WTC11 (cell line): ENCODE results near the gene ATG14. TPM values are rescaled to one million over a fixed set of nuclear protein-coding genes. Genes with fewer than 3 reads are reported as not detected.
"Not testable (repeated sequence)": the region's sequence is repeated elsewhere in the genome, so short reads cannot be mapped to it uniquely, and the experiment has no call there.

Experiments
- ATAC-seq: fragments of 200-7000 bp; cut with Tn5 transposase; 2 replicates; pipeline ENCODE4 v1.10.0; 2021; ENCODE audit warnings: mild to moderate bottlenecking, moderate library complexity
- CTCF ChIA-PET: fragments of 300-600 bp; sonication (Branson Sonifier 250); formaldehyde crosslinking; loops from one replicate; lab custom pipeline; 2021; ENCODE audit warnings: antibody characterized with exemption; lab: Charles Lee
- POLR2A ChIA-PET: fragments of 350-600 bp; sonication (Branson Sonifier 250); formaldehyde crosslinking; loops from one replicate; lab custom pipeline; 2021; ENCODE audit warnings: antibody characterized with exemption; lab: Charles Lee
- DNase-seq: peaks from one replicate; pipeline ENCODE4 v3.0.0; 2021; ENCODE audit warnings: low spot score
- H3K27ac Mint-ChIP-seq: 2 replicates; pipeline ENCODE4 v1.8.0; 2021; ENCODE audit warnings: mixed read lengths
- H3K27me3 Mint-ChIP-seq: 2 replicates; pipeline ENCODE4 v1.8.0; 2021; ENCODE audit warnings: low read depth, mild to moderate bottlenecking, moderate library complexity, mixed read lengths
- H3K36me3 Mint-ChIP-seq: 2 replicates; pipeline ENCODE4 v1.8.0; 2021; ENCODE audit warnings: mixed read lengths
- H3K4me1 Mint-ChIP-seq: 2 replicates; pipeline ENCODE4 v1.8.0; 2022; ENCODE audit warnings: mixed read lengths
- H3K4me3 Mint-ChIP-seq: 2 replicates; pipeline ENCODE4 v1.8.0; 2021; ENCODE audit warnings: mild to moderate bottlenecking, moderate library complexity, mixed read lengths
- H3K9me3 Mint-ChIP-seq: 2 replicates; pipeline ENCODE4 v1.8.0; 2021; ENCODE audit warnings: mixed read lengths
- EMX1 ChIP-seq: fragments of 250-450 bp; sonication (Bioruptor Pico); IDR thresholded peaks from 2 replicates; pipeline ENCODE4 v1.8.0; 2021; ENCODE audit warnings: mild to moderate bottlenecking
- ESRRA ChIP-seq: sonication (generic); formaldehyde crosslinking; IDR thresholded peaks from 2 replicates; pipeline ENCODE4 v1.8.1; 2022; ENCODE audit warnings: mild to moderate bottlenecking, missing genetic modification reagents, borderline replicate concordance
- FOXJ3 ChIP-seq: sonication (generic); formaldehyde crosslinking; IDR thresholded peaks from 2 replicates; pipeline ENCODE4 v1.9.0; 2021; ENCODE audit warnings: missing genetic modification reagents, mild to moderate bottlenecking, borderline replicate concordance
- FOXK1 ChIP-seq: sonication (generic); formaldehyde crosslinking; IDR thresholded peaks from 2 replicates; pipeline ENCODE4 v1.8.0; 2022; ENCODE audit warnings: mild to moderate bottlenecking, moderate library complexity, missing genetic modification reagents
- KAT7 ChIP-seq: sonication (generic); formaldehyde crosslinking; IDR thresholded peaks from 2 replicates; pipeline ENCODE4 v1.8.1; 2023; ENCODE audit warnings: missing genetic modification reagents, mild to moderate bottlenecking, borderline replicate concordance
- NFYB ChIP-seq: sonication (generic); formaldehyde crosslinking; conservative IDR thresholded peaks from 2 replicates; pipeline ENCODE4 v1.8.0; 2022; ENCODE audit warnings: low read depth, missing genetic modification reagents
- NR1H2 ChIP-seq: sonication (generic); formaldehyde crosslinking; IDR thresholded peaks from 2 replicates; pipeline ENCODE4 v1.9.0; 2021; ENCODE audit warnings: mild to moderate bottlenecking, moderate library complexity, missing genetic modification reagents
- TCF7 ChIP-seq: sonication (generic); formaldehyde crosslinking; IDR thresholded peaks from 2 replicates; pipeline ENCODE4 v1.8.0; 2022; ENCODE audit warnings: mild to moderate bottlenecking, low read depth, missing genetic modification reagents, moderate library complexity
- ZNF263 ChIP-seq: sonication (generic); formaldehyde crosslinking; IDR thresholded peaks from 2 replicates; pipeline ENCODE4 v1.8.1; 2022; ENCODE audit warnings: low read depth, mild to moderate bottlenecking, moderate library complexity, missing genetic modification reagents
- ZNF671 ChIP-seq: fragments of 250-450 bp; sonication (Bioruptor Pico); IDR thresholded peaks from 2 replicates; pipeline ENCODE4 v1.8.0; 2021; ENCODE audit warnings: mild to moderate bottlenecking
- total RNA-seq: library from RNA; stranded (reverse); gene quantifications from 3 replicates; pipeline ENCODE4 v1.2.3, GENCODE V29; 2021
- TF ChIP-seq, protein P1 (sequence below): sonication (generic); formaldehyde crosslinking; IDR thresholded peaks from 2 replicates; pipeline ENCODE4 v1.8.1; 2023; ENCODE audit warnings: mild to moderate bottlenecking, missing genetic modification reagents, borderline replicate concordance
- TF ChIP-seq, protein P2 (sequence below): sonication (generic); formaldehyde crosslinking; conservative IDR thresholded peaks from 2 replicates; pipeline ENCODE4 v1.8.1; 2023; ENCODE audit warnings: mild to moderate bottlenecking, low read depth, missing genetic modification reagents, moderate library complexity
- TF ChIP-seq, protein P3 (sequence below): sonication (generic); formaldehyde crosslinking; IDR thresholded peaks from 2 replicates; pipeline ENCODE4 v1.8.1; 2023; ENCODE audit warnings: mild to moderate bottlenecking, missing genetic modification reagents, moderate library complexity
- TF ChIP-seq, protein P4 (sequence below): sonication (generic); formaldehyde crosslinking; IDR thresholded peaks from 2 replicates; pipeline ENCODE4 v1.8.1; 2022; ENCODE audit warnings: mild to moderate bottlenecking, missing genetic modification reagents, moderate library complexity, borderline replicate concordance
- TF ChIP-seq, protein P5 (sequence below): sonication (generic); formaldehyde crosslinking; IDR thresholded peaks from 2 replicates; pipeline ENCODE4 v1.8.1; 2023; ENCODE audit warnings: mild to moderate bottlenecking, missing genetic modification reagents, moderate library complexity
- TF ChIP-seq, protein P6 (sequence below): fragments of 250-450 bp; sonication (Bioruptor Pico); IDR thresholded peaks from 2 replicates; pipeline ENCODE4 v1.9.0; 2021; ENCODE audit warnings: mild to moderate bottlenecking

Gene ATG14
- total RNA-seq, 1 experiment from 2014 or later: 10.4 TPM

DNA sequence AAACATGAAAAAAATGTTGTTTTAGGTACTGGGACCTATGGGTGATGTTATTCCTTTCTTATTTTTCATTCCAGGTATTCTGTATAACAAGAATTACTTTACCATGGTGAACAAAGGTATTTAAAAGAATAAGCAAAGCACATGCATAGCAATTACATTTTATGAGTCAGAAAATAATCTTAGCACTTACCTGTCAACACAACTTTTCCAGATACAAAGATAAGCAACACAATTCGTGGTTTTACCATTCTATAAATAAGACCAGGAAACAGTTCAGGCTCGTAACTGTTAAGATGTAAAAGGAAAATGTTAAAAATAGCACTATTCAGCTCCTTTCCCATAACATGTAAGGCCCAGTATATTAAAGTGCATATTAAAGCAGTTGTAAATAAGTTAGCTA is 12.3 kb upstream of the ATG14 start:
- peaks cover under 1% of the 10 kb centered on the region for H3K4me1 Mint-ChIP-seq
- H3K27ac Mint-ChIP-seq: no peak overlapping the region
- H3K4me3 Mint-ChIP-seq: no peak overlapping the region
- ATAC-seq: no peak
- no peaks in the 10 kb centered on the region for H3K27me3 Mint-ChIP-seq
- no peak for TF ChIP-seq NFYB (CRISPR knock-in tag)
- no peak for TF ChIP-seq FOXK1
- POLR2A ChIA-PET: no interaction called here
- no peak for DNase-seq
- H3K9me3 Mint-ChIP-seq: no peaks in the 10 kb centered on the region
- H3K36me3 Mint-ChIP-seq: no peaks in the 10 kb centered on the region
- CTCF ChIA-PET: interaction anchor here (1.5 kb wide), 1 partner anchor 22 kb away, joined by 3 read pairs; no protein-coding TSS in a partner anchor

DNA sequence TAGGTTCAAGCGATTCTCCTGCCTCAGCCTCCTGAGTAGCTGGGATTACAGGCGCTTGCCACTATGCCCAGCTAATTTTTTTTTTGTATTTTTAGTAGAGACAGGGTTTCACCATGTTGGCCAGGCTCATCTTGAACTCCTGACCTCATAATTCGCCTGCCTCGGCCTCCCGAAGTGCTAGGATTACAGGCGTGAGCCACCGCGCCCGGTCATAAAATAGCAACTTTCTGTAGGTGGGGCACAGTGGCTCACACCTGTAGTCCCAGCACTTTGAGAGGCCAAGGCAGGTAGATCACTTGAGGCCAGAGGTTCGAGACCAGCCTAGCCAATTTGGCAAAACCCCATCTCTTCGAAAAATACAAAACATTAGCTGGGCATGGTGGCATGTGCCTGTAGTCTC is 10.7 kb upstream of the ATG14 start:
- CTCF ChIA-PET: interaction anchor here (1.5 kb wide), 1 partner anchor 24 kb away, joined by 3 read pairs; no protein-coding TSS in a partner anchor
- H3K9me3 Mint-ChIP-seq, DNase-seq, ATAC-seq, H3K4me3 Mint-ChIP-seq, H3K4me1 Mint-ChIP-seq, H3K27me3 Mint-ChIP-seq, H3K36me3 Mint-ChIP-seq, H3K27ac Mint-ChIP-seq: not testable (repeated sequence)
- POLR2A ChIA-PET: interaction anchor here (0.6 kb wide), 1 partner anchor 164 kb away, joined by 3 read pairs; no protein-coding TSS in a partner anchor

DNA sequence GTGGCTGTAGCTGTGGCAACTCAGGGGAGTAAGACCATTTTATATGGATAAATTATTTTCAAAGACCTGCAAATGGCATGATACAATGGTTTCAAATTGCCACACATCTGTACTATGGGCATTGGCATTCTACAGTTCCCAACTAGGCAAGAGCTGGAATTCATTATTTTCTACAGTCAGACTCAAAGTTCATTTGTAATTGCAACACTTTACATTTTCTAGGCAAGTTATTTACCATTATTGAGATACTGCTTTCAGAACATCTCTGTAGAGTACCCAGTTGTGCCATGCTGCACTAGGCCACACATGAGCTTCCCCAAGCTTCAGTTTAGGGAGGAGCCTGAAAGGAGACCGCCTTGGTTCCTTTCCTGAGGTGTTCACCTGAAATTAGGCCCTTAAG is 8.0 kb upstream of the ATG14 start:
- ATAC-seq (no peak), DNase-seq (no peak)
- H3K27ac Mint-ChIP-seq: no peak overlapping the region
- POLR2A ChIA-PET: no interaction called here
- H3K36me3 Mint-ChIP-seq: no peaks in the 10 kb centered on the region
- H3K9me3 Mint-ChIP-seq: no peaks in the 10 kb centered on the region
- no peak overlapping the region for H3K4me3 Mint-ChIP-seq
- CTCF ChIA-PET: interaction anchor here (0.8 to 1.7 kb wide), 2 partner anchors 9 to 27 kb away, joined by 3 to 6 read pairs; no protein-coding TSS in a partner anchor
- H3K27me3 Mint-ChIP-seq: no peaks in the 10 kb centered on the region
- H3K4me1 Mint-ChIP-seq: no peaks in the 10 kb centered on the region
- TF ChIP-seq KAT7: no peak

DNA sequence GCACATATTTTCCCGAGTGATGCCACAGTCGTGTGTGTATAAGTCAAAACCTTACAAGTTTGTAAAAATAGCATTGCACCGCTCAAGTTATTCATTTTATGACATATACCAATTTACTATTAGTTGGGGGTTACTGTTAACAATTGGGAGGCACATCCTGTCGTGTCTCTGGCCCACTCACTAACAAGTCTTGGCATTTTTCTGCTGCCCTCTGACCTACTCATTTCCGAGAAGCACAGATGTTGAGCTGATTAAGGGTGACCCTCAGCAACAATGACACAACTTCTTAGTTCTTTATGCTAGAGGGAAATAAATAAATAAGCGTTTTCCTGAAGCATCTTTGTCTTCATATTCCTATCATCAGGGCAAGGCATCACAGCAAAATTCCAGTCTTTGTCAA is 6.8 kb upstream of the ATG14 start:
- ChIA-PET CTCF (interaction anchor here (1.1 to 2.7 kb wide), 3 partner anchors 10 to 22 kb away, joined by 4 to 41 read pairs (median 6); partner anchors contain the start of gene TBPL2), POLR2A (no interaction called here)
- TF ChIP-seq, protein P1, sequence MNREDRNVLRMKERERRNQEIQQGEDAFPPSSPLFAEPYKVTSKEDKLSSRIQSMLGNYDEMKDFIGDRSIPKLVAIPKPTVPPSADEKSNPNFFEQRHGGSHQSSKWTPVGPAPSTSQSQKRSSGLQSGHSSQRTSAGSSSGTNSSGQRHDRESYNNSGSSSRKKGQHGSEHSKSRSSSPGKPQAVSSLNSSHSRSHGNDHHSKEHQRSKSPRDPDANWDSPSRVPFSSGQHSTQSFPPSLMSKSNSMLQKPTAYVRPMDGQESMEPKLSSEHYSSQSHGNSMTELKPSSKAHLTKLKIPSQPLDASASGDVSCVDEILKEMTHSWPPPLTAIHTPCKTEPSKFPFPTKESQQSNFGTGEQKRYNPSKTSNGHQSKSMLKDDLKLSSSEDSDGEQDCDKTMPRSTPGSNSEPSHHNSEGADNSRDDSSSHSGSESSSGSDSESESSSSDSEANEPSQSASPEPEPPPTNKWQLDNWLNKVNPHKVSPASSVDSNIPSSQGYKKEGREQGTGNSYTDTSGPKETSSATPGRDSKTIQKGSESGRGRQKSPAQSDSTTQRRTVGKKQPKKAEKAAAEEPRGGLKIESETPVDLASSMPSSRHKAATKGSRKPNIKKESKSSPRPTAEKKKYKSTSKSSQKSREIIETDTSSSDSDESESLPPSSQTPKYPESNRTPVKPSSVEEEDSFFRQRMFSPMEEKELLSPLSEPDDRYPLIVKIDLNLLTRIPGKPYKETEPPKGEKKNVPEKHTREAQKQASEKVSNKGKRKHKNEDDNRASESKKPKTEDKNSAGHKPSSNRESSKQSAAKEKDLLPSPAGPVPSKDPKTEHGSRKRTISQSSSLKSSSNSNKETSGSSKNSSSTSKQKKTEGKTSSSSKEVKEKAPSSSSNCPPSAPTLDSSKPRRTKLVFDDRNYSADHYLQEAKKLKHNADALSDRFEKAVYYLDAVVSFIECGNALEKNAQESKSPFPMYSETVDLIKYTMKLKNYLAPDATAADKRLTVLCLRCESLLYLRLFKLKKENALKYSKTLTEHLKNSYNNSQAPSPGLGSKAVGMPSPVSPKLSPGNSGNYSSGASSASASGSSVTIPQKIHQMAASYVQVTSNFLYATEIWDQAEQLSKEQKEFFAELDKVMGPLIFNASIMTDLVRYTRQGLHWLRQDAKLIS (CRISPR knock-in tag): no peak
- TF ChIP-seq, protein P2, sequence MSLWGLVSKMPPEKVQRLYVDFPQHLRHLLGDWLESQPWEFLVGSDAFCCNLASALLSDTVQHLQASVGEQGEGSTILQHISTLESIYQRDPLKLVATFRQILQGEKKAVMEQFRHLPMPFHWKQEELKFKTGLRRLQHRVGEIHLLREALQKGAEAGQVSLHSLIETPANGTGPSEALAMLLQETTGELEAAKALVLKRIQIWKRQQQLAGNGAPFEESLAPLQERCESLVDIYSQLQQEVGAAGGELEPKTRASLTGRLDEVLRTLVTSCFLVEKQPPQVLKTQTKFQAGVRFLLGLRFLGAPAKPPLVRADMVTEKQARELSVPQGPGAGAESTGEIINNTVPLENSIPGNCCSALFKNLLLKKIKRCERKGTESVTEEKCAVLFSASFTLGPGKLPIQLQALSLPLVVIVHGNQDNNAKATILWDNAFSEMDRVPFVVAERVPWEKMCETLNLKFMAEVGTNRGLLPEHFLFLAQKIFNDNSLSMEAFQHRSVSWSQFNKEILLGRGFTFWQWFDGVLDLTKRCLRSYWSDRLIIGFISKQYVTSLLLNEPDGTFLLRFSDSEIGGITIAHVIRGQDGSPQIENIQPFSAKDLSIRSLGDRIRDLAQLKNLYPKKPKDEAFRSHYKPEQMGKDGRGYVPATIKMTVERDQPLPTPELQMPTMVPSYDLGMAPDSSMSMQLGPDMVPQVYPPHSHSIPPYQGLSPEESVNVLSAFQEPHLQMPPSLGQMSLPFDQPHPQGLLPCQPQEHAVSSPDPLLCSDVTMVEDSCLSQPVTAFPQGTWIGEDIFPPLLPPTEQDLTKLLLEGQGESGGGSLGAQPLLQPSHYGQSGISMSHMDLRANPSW (CRISPR knock-in tag): no peak
- TF ChIP-seq ZNF263 (CRISPR knock-in tag) (no peak), TCF7 (CRISPR knock-in tag) (no peak), NR1H2 (CRISPR knock-in tag) (no peak), FOXJ3 (CRISPR knock-in tag) (no peak), EMX1 (CRISPR knock-in tag) (no peak), ESRRA (no peak), ZNF671 (CRISPR knock-in tag) (no peak)
- TF ChIP-seq, protein P3, sequence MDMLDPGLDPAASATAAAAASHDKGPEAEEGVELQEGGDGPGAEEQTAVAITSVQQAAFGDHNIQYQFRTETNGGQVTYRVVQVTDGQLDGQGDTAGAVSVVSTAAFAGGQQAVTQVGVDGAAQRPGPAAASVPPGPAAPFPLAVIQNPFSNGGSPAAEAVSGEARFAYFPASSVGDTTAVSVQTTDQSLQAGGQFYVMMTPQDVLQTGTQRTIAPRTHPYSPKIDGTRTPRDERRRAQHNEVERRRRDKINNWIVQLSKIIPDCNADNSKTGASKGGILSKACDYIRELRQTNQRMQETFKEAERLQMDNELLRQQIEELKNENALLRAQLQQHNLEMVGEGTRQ (CRISPR knock-in tag): no peak
- TF ChIP-seq, protein P4, sequence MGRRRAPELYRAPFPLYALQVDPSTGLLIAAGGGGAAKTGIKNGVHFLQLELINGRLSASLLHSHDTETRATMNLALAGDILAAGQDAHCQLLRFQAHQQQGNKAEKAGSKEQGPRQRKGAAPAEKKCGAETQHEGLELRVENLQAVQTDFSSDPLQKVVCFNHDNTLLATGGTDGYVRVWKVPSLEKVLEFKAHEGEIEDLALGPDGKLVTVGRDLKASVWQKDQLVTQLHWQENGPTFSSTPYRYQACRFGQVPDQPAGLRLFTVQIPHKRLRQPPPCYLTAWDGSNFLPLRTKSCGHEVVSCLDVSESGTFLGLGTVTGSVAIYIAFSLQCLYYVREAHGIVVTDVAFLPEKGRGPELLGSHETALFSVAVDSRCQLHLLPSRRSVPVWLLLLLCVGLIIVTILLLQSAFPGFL (CRISPR knock-in tag): no peak
- TF ChIP-seq, protein P5, sequence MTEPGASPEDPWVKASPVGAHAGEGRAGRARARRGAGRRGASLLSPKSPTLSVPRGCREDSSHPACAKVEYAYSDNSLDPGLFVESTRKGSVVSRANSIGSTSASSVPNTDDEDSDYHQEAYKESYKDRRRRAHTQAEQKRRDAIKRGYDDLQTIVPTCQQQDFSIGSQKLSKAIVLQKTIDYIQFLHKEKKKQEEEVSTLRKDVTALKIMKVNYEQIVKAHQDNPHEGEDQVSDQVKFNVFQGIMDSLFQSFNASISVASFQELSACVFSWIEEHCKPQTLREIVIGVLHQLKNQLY (CRISPR knock-in tag): no peak
- TF ChIP-seq, protein P6, sequence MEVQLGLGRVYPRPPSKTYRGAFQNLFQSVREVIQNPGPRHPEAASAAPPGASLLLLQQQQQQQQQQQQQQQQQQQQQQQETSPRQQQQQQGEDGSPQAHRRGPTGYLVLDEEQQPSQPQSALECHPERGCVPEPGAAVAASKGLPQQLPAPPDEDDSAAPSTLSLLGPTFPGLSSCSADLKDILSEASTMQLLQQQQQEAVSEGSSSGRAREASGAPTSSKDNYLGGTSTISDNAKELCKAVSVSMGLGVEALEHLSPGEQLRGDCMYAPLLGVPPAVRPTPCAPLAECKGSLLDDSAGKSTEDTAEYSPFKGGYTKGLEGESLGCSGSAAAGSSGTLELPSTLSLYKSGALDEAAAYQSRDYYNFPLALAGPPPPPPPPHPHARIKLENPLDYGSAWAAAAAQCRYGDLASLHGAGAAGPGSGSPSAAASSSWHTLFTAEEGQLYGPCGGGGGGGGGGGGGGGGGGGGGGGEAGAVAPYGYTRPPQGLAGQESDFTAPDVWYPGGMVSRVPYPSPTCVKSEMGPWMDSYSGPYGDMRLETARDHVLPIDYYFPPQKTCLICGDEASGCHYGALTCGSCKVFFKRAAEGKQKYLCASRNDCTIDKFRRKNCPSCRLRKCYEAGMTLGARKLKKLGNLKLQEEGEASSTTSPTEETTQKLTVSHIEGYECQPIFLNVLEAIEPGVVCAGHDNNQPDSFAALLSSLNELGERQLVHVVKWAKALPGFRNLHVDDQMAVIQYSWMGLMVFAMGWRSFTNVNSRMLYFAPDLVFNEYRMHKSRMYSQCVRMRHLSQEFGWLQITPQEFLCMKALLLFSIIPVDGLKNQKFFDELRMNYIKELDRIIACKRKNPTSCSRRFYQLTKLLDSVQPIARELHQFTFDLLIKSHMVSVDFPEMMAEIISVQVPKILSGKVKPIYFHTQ: no peak

More for the DNA sequence above, 6.8 kb upstream of the ATG14 start:
- DNase-seq: no peak
- no peaks in the 10 kb centered on the region for H3K4me1 Mint-ChIP-seq
- no peak overlapping the region for H3K4me3 Mint-ChIP-seq
- no peaks in the 10 kb centered on the region for H3K9me3 Mint-ChIP-seq
- no peak for ATAC-seq
- no peak overlapping the region for H3K27ac Mint-ChIP-seq
- peaks cover 5% of the 10 kb centered on the region; the same call in 1 of the 2 replicates for H3K27me3 Mint-ChIP-seq
- H3K36me3 Mint-ChIP-seq: no peaks in the 10 kb centered on the region
